ENCODE measurements around the gene THUMPD3.

GRCh38 chr3:9415485-9416138 lies 52.8 kb downstream of the THUMPD3 start:
- no peak for TF ChIP-seq EP300 (IDR thresholded peaks at IDR 0.05; ENCODE audit: low read length)
- no peak for TF ChIP-seq POLR2AphosphoS5 (IDR thresholded peaks at IDR 0.05; ENCODE audit: control insufficient read depth, insufficient read depth, low read depth, low read length)
- no peak for TF ChIP-seq SMC3 (conservative IDR thresholded peaks at IDR 0.05; ENCODE audit: insufficient read depth, low read depth, low read length)
- TF ChIP-seq CEBPZ (IDR thresholded peaks at IDR 0.05; ENCODE audit: borderline replicate concordance, low read depth, low read length): no peak
- TF ChIP-seq RFX7 (CRISPR knock-in tag; IDR thresholded peaks at IDR 0.05): no peak
- TF ChIP-seq CHD1 (IDR thresholded peaks at IDR 0.05; ENCODE audit: low read length): no peak
- TF ChIP-seq FOXK2 (conservative IDR thresholded peaks at IDR 0.05 in 1 of 2, IDR thresholded peaks at IDR 0.05 in 1 of 2; ENCODE audit: low read depth in 2 of 2): no peak
- TF ChIP-seq TCFL5 (CRISPR knock-in tag; conservative IDR thresholded peaks at IDR 0.05): no peak
- TF ChIP-seq SMAD4 (CRISPR knock-in tag; conservative IDR thresholded peaks at IDR 0.05): no peak
- no peak for TF ChIP-seq CTCF (IDR thresholded peaks at IDR 0.05 in 2 of 3, conservative IDR thresholded peaks at IDR 0.05 in 1 of 3; ENCODE audit: insufficient read depth in 2 of 3, low read depth in 1 of 3, low read length in 3 of 3)
- TF ChIP-seq E2F4 (CRISPR knock-in tag; IDR thresholded peaks at IDR 0.05; ENCODE audit: low read depth): no peak
- no peak for TF ChIP-seq ATF6 (CRISPR knock-in tag; IDR thresholded peaks at IDR 0.05)
